ENCODE data around the gene PAWR.

DNA sequence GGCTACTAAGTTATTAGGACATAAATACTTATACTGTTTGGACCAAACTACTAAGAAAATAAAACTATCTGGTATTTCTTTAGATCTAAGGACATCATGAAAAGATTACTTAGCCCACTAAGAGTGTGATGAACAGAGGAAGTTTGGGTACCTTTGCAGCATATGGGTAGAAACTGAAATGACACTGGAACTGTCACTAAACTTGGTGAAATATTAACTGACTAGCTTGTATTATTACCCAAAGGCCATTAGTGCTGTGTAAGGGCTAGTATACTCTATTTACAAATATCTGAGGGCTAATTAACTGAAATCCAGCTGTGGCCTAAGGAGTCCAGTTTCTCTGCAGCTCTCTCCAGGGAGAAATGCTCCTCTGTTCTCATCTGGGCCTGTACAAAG, 45.5 kb downstream of the PAWR start:
- no peak for TF ChIP-seq POLR2AphosphoS5 (IDR thresholded peaks at IDR 0.05)
- TF ChIP-seq, protein P1, sequence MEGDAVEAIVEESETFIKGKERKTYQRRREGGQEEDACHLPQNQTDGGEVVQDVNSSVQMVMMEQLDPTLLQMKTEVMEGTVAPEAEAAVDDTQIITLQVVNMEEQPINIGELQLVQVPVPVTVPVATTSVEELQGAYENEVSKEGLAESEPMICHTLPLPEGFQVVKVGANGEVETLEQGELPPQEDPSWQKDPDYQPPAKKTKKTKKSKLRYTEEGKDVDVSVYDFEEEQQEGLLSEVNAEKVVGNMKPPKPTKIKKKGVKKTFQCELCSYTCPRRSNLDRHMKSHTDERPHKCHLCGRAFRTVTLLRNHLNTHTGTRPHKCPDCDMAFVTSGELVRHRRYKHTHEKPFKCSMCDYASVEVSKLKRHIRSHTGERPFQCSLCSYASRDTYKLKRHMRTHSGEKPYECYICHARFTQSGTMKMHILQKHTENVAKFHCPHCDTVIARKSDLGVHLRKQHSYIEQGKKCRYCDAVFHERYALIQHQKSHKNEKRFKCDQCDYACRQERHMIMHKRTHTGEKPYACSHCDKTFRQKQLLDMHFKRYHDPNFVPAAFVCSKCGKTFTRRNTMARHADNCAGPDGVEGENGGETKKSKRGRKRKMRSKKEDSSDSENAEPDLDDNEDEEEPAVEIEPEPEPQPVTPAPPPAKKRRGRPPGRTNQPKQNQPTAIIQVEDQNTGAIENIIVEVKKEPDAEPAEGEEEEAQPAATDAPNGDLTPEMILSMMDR (IDR thresholded peaks at IDR 0.05): no peak
